ENCODE results near the gene ABL1. TPM values are rescaled to one million over a fixed set of nuclear protein-coding genes. Genes with fewer than 3 reads are reported as not detected.

Gene ABL1
- total RNA-seq, 1 donor from 2014 or later: 113 TPM

DNA sequence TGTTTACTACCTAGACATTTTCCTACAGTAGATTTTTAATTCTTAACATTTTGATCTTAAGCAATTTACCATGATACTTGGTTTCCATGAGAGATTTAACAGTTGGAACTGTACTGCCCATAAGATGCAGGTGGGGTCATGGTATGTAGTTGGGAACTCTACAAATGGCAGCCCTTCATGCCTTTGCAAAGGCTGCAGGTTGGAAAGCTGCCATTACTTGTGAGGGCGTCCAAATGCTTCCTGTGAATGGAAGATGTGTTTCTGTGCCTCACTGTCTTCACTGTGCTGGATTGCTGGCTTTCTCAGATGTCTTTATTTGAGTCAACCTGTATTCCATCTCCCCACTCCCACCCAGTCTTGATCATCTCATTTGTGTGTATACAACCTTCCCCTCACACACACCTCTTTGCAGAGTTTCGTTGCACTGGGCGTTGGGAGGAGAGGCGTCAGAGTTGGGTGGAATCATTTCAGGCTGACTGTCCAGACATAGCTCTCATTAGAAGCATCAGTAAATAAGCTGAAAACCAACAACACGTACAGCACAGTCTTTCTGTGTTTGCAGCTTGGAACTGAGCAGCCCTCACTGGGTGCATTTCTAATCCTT, 14.8 kb upstream of the ABL1 start:
- Mint-ChIP-seq H3K27ac (no peak overlapping the region), H3K4me1 (ENCODE audit: low read depth) (peaks cover 28% of the 10 kb centered on the region), H3K4me3 (ENCODE audit: low read depth) (no peak overlapping the region), H3K36me3 (ENCODE audit: insufficient read depth) (peaks cover 1% of the 10 kb centered on the region), H3K27me3 (no peaks in the 10 kb centered on the region), H3K9me3 (ENCODE audit: low read depth) (peaks cover 7% of the 10 kb centered on the region)
- TF ChIP-seq, protein P1, sequence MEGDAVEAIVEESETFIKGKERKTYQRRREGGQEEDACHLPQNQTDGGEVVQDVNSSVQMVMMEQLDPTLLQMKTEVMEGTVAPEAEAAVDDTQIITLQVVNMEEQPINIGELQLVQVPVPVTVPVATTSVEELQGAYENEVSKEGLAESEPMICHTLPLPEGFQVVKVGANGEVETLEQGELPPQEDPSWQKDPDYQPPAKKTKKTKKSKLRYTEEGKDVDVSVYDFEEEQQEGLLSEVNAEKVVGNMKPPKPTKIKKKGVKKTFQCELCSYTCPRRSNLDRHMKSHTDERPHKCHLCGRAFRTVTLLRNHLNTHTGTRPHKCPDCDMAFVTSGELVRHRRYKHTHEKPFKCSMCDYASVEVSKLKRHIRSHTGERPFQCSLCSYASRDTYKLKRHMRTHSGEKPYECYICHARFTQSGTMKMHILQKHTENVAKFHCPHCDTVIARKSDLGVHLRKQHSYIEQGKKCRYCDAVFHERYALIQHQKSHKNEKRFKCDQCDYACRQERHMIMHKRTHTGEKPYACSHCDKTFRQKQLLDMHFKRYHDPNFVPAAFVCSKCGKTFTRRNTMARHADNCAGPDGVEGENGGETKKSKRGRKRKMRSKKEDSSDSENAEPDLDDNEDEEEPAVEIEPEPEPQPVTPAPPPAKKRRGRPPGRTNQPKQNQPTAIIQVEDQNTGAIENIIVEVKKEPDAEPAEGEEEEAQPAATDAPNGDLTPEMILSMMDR (IDR thresholded peaks at IDR 0.05; ENCODE audit: unreplicated experiment): no peak
- no peak for DNase-seq (ENCODE audit: low spot score, unreplicated experiment)

DNA sequence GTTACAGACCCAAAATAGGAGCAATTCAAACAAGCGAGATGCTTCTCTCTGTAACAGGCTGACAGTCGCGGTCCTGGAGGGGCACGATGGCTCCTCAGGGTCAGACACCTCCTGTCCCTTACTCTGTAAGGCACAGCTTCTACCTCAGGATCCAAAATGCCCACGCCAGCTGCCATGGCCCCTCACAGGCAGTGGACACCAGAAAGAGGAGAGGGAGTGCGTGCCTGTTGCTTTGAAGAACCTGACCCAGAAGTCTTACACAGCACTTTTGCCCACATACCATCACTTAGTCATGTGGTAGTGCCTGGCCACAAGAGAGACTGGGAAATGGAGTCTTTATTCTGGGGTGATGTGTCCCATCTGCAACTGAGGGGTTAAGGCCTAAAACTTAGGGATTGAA, 11.6 kb upstream of the ABL1 start:
- TF ChIP-seq, protein P1 (IDR thresholded peaks at IDR 0.05; ENCODE audit: unreplicated experiment): no peak
- no peaks in the 10 kb centered on the region for H3K27me3 Mint-ChIP-seq
- no peak for DNase-seq (ENCODE audit: low spot score, unreplicated experiment)
- peaks cover 4% of the 10 kb centered on the region for H3K36me3 Mint-ChIP-seq (ENCODE audit: insufficient read depth)
- peak overlapping the region; percentile 94 for H3K27ac Mint-ChIP-seq
- H3K9me3 Mint-ChIP-seq (ENCODE audit: low read depth): peaks cover 5% of the 10 kb centered on the region
- peak overlapping the region; percentile 29 for H3K4me3 Mint-ChIP-seq (ENCODE audit: low read depth)
- H3K4me1 Mint-ChIP-seq (ENCODE audit: low read depth): peaks cover 35% of the 10 kb centered on the region

DNA sequence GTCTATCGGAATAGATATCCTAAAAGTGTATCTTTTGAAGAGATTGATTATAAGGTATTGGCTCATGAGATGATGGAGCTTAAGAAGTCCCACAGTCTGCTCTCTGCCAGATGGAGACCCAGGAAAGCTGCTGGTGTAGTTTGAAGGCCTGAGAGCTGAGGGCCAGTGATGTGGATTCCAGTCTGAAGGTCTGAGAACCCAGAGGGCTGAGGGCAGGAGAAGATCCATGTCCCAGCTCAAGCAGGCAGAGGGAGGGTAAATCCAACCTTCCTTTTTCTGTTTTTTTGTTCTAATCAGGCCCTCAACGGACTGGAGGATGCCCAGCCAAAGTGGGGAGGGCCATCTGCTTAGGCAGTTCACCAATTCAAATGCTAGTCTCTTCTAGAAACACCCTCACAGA, 11.0 kb upstream of the ABL1 start:
- H3K36me3 Mint-ChIP-seq (ENCODE audit: insufficient read depth): peaks cover 9% of the 10 kb centered on the region
- peaks cover 9% of the 10 kb centered on the region for H3K9me3 Mint-ChIP-seq (ENCODE audit: low read depth)
- H3K4me1 Mint-ChIP-seq (ENCODE audit: low read depth): peaks cover 35% of the 10 kb centered on the region
- peak overlapping the region; percentile 58 for H3K4me3 Mint-ChIP-seq (ENCODE audit: low read depth)
- no peak for DNase-seq (ENCODE audit: low spot score, unreplicated experiment)
- peak overlapping the region; percentile 94 for H3K27ac Mint-ChIP-seq
- TF ChIP-seq, protein P1 (IDR thresholded peaks at IDR 0.05; ENCODE audit: unreplicated experiment): no peak
- H3K27me3 Mint-ChIP-seq: no peaks in the 10 kb centered on the region

DNA sequence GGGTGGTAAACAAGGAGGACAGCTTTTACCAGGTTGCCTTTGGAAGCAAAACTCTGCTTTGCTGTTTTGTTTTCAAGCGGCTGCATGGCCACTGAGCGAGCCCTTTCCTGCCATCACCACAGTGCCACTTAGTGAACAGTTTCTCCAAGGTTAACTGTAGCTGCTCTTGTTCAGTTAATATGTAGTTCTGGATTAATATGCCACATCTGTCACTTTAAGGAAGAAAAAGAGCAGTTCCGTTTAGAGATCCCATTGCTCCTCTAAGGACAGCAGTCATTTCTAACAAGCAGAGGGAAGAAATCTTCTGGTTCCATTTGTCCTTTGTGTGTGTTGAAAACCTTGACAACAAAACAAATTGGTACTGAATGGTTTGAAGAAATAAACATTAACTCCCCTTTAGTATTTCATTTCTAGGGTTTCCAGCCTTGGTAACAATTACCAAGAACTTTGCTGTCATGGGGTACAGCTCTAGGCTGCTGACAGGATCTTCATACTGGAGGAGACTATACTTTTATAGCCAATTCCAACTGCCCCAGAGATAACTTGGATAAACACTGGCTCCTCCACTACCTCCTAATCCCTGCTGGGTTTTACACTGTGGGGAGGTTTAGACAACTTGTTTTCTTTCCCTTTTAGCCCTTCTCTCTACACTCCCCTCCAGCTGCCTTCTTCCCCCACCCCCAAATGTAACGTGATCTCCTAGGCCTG, 10.3 kb upstream of the ABL1 start:
- TF ChIP-seq, protein P1 (IDR thresholded peaks at IDR 0.05; ENCODE audit: unreplicated experiment): no peak
- Mint-ChIP-seq H3K9me3 (ENCODE audit: low read depth) (peaks cover 9% of the 10 kb centered on the region), H3K27me3 (no peaks in the 10 kb centered on the region), H3K36me3 (ENCODE audit: insufficient read depth) (peaks cover 10% of the 10 kb centered on the region), H3K4me1 (ENCODE audit: low read depth) (peaks cover 35% of the 10 kb centered on the region), H3K27ac (peak overlapping the region; percentile 94), H3K4me3 (ENCODE audit: low read depth) (peak overlapping the region; percentile 58)
- no peak for DNase-seq (ENCODE audit: low spot score, unreplicated experiment)

DNA sequence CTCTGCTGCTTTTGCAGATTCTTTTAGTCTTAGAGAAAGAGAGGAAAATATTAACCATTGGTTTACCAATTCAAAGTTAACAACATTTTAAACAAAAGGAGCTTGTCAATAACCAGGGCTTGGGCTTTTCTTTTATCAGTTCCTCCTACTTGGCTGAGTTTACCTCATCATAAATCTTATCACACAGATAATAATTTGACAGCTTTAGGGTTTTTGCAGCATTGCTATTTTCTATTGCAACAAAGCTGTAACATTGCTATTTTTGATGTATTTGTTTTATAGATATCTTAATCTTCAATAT, 9.8 kb upstream of the ABL1 start:
- H3K4me1 Mint-ChIP-seq (ENCODE audit: low read depth): peaks cover 35% of the 10 kb centered on the region
- H3K27ac Mint-ChIP-seq: peak overlapping the region; percentile 94
- peak overlapping the region; percentile 58 for H3K4me3 Mint-ChIP-seq (ENCODE audit: low read depth)
- no peaks in the 10 kb centered on the region for H3K27me3 Mint-ChIP-seq
- TF ChIP-seq, protein P1 (IDR thresholded peaks at IDR 0.05; ENCODE audit: unreplicated experiment): no peak
- H3K9me3 Mint-ChIP-seq (ENCODE audit: low read depth): peaks cover 9% of the 10 kb centered on the region
- H3K36me3 Mint-ChIP-seq (ENCODE audit: insufficient read depth): peaks cover 10% of the 10 kb centered on the region
- DNase-seq (ENCODE audit: low spot score, unreplicated experiment): no peak
